B cell (primary cell): Measurements from ENCODE around the gene RTN4IP1.

Experiments used
- CTCF ChIP-seq: fragments of 200-600 bp; IDR thresholded peaks from one replicate; pipeline ENCODE4 v1.8.0; 2022; ENCODE audit warnings: antibody characterized with exemption, mild to moderate bottlenecking
- EZH2 ChIP-seq: IDR thresholded peaks from 2 replicates; pipeline ENCODE4 v1.6.1; 2012; ENCODE audit warnings: borderline replicate concordance, low read depth, mild to moderate bottlenecking, moderate library complexity, low read length; ENCODE audit not compliant: insufficient read depth, poor library complexity, severe bottlenecking

GRCh38 chr6:106534564-106534982, 94.7 kb downstream of the RTN4IP1 start:
- TF ChIP-seq CTCF = no peak
- TF ChIP-seq EZH2 = no peak
